Amniotic stem cell (primary cell): ENCODE measurements around the gene ATP10D.
A peak's percentile ranks its signal among the peaks of the same experiment; 100 is the strongest.

Source experiments
- DNase-seq: peaks from one replicate; lab custom pipeline; 2025; lab: John Stamatoyannopoulos, UW

Gene ATP10D

DNA sequence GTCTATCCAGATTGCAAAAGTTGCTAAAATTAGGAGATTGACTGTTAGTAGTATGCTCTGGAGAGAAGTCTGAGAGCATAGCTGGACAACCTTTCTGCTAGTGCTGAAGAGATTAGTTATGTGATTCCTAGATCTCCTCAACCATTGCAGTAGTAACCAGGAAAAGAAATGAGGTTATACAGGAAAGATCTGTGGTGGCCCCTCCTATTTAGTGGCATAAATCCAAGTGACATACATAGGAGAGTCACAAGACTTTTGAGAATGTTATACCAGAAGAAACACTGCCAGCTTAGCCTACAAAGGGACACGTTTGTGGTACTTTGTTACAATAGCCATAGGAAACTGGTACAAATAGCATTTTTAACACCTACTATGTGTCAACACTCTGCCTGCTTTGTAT lies 105.2 kb downstream of the ATP10D start:
- no peak for DNase-seq

DNA sequence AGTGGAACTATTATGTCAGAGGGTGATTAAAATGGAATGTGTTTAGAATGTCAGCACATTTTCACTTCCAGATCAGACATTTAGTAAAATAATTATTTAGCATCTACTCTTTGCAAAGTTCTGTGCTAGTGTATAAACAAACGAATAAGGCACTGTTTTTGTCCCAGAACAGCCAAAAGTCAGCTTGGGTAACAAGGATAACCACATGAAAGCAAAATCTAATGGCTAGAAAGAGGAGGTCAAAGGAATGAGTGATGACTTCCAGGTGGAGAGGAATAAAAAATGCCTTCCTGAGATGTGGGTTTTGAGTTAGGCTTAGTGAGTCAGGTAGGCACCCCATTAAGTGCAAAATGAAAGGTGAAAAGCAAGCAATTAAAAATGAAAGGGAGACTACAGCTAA lies 112.6 kb downstream of the ATP10D start:
- no peak for DNase-seq

- DNase-seq = no peak
These were observed 113.2 kb downstream of the ATP10D start for GRCh38 chr4:47598320-47598719.

- no peak for DNase-seq
These were observed 113.8 kb downstream of the ATP10D start for GRCh38 chr4:47598896-47599295.

- no peak for DNase-seq
These were observed 121.4 kb downstream of the ATP10D start for GRCh38 chr4:47606482-47606881.

GRCh38 chr4:47612116-47613023 lies 127.3 kb downstream of the ATP10D start:
- DNase-seq = no peak

- DNase-seq = no peak
These were observed 130.3 kb downstream of the ATP10D start for GRCh38 chr4:47615385-47615784.

- no peak for DNase-seq
These were observed 132.5 kb downstream of the ATP10D start for GRCh38 chr4:47617607-47618006.

- no peak for DNase-seq
These were observed 134.6 kb downstream of the ATP10D start for GRCh38 chr4:47619691-47620090.

DNA sequence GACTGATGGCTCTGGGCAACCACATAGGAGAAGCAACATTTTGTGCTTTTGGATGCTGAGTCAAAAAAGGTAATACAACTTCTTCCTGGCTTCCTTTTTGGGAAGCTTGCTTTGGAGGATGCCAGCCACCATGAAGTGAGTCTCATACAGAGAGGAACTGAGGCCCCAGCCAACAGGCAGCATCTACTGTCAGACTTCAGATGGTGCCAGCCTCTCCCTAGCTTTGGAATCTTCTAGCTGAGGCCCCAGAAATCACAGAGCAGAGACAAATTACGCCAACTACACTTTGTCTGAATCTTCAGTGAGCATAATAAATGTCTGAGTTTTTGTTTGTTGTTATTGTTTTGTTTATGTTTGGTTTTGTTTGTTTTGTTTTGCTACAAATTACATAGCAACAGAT lies 136.1 kb downstream of the ATP10D start:
- DNase-seq = no peak

- DNase-seq = peak; percentile 21
These were observed 139.0 kb downstream of the ATP10D start for GRCh38 chr4:47624031-47624441.

DNA sequence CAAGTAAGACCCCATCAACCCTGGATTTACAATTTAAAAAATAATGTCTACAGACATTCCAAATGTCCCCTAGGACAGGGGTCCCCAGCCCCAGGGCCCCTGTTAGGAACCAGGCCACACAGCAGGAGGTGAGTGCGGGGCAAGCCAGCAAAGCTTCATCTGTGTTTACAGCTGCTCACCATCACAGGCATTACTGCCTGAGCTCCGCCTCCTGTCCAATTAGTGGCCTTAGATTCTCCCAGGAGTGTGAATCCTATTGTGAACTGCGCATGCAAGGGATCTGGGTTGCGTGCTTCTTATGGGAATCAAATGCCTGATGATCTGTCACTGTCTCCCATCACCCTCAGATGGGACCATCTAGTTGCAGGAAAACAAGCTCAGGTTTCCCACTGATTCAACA lies 146.1 kb downstream of the ATP10D start:
- DNase-seq = no peak

DNA sequence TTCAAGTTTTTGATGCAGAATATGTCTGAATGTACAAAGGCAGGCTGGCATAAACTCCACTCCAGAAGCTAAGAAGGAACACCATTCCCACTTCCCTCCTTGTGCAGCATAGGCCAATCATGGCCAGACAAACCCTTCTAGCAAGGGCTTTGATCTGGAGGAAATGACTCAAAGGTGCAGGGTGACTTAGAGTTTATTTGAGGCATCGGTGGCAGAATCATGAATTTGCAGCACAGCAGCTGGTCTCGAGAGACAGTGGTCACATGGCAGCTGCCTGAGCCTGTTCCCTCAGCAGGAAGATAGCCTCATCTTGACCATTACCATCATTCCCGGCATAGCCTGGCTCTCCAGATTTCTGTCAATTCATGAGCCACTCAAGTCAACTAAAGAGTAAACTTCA lies 154.5 kb downstream of the ATP10D start:
- DNase-seq = no peak

DNA sequence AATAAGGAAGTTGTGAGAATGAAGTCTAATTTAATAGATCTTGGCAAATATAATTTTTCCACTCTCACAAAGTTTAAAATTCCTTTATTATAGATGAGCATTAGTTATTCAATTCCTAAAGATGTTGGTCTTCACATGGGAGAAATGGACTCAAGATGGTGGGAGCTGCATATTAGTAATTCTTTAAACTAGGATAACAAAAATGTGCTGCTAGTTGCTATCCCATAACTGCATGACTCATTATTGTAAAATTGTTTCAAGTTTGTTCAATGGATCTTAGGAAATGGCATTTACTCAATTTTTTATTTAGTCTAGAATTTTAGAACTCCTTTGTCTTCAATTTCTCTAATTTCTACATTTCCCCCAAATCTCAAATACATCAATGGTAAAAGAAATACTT lies 155.8 kb downstream of the ATP10D start:
- DNase-seq = no peak

GRCh38 chr4:47641755-47642154 lies 156.7 kb downstream of the ATP10D start:
- DNase-seq = no peak

GRCh38 chr4:47642191-47642830 lies 157.2 kb downstream of the ATP10D start:
- DNase-seq = no peak
